HepG2 (cell line): Measurements from ENCODE around the gene ADCK2.

Experiments used
- ATF1 ChIP-seq: IDR thresholded peaks from 2 replicates; pipeline ENCODE4 v1.6.1; 2016; ENCODE audit warnings: mild to moderate bottlenecking, control low read depth
- PHF20 ChIP-seq: sonication (generic); formaldehyde crosslinking; IDR thresholded peaks from 2 replicates; pipeline ENCODE4 v1.5.0; 2020; ENCODE audit warnings: mild to moderate bottlenecking, missing genetic modification reagents
- POLR2A ChIP-seq, 2 experiments: IDR thresholded peaks; 2 replicates each; pipeline ENCODE4 v1.6.1; 2011; ENCODE audit warnings: low read depth in 2 of 2, low read length in 2 of 2, mild to moderate bottlenecking in 1 of 2, moderate library complexity in 1 of 2; ENCODE audit not compliant: insufficient read depth in 1 of 2
- RARA ChIP-seq: IDR thresholded peaks from 2 replicates; pipeline ENCODE4 v1.6.1; 2016; ENCODE audit warnings: missing genetic modification reagents, missing compliant biosample characterization
- RXRA ChIP-seq: sonication (generic); formaldehyde crosslinking; IDR thresholded peaks from 2 replicates; pipeline ENCODE4 v1.5.1; 2020; ENCODE audit warnings: missing genetic modification reagents
- ZNF496 ChIP-seq: sonication (generic); formaldehyde crosslinking; IDR thresholded peaks from 2 replicates; pipeline ENCODE4 v1.8.1; 2023; ENCODE audit warnings: mild to moderate bottlenecking, moderate library complexity, missing genetic modification reagents; ENCODE audit not compliant: insufficient replicate concordance

- no peak for TF ChIP-seq PHF20
- TF ChIP-seq RARA (CRISPR knock-in tag), result no peak
- no peak for TF ChIP-seq POLR2A (IDR thresholded peaks at IDR 0.05; ENCODE audit: insufficient read depth in 1 of 2, low read depth in 2 of 2, low read length in 2 of 2)
- no peak for TF ChIP-seq ATF1 (CRISPR knock-in tag)
- no peak for TF ChIP-seq RXRA (CRISPR knock-in tag)
- TF ChIP-seq ZNF496 (CRISPR knock-in tag), result no peak
These were observed 21.8 kb downstream of the ADCK2 start for GRCh38 chr7:140694592-140694991.
